PC-3 (cell line): Measurements from ENCODE around the gene PKN2.

Experiments
- EZH2 ChIP-seq: fragments of 300-600 bp; sonication (generic); IDR thresholded peaks from one replicate; pipeline ENCODE4 v1.6.1; 2017; ENCODE audit warnings: antibody characterized with exemption, mild to moderate bottlenecking, low read length; ENCODE audit not compliant: unreplicated experiment
- EZH2phosphoT487 ChIP-seq: fragments of 300-600 bp; sonication (generic); IDR thresholded peaks from 2 replicates; pipeline ENCODE4 v1.6.1; 2018; ENCODE audit warnings: mild to moderate bottlenecking, antibody characterized with exemption, low read length, borderline replicate concordance
- TF ChIP-seq, protein P1 (sequence below): fragments of 300-600 bp; sonication (generic); conservative IDR thresholded peaks from 2 replicates; pipeline ENCODE4 v1.5.1; 2017; ENCODE audit warnings: antibody characterized with exemption, low read depth, mild to moderate bottlenecking, low read length

DNA sequence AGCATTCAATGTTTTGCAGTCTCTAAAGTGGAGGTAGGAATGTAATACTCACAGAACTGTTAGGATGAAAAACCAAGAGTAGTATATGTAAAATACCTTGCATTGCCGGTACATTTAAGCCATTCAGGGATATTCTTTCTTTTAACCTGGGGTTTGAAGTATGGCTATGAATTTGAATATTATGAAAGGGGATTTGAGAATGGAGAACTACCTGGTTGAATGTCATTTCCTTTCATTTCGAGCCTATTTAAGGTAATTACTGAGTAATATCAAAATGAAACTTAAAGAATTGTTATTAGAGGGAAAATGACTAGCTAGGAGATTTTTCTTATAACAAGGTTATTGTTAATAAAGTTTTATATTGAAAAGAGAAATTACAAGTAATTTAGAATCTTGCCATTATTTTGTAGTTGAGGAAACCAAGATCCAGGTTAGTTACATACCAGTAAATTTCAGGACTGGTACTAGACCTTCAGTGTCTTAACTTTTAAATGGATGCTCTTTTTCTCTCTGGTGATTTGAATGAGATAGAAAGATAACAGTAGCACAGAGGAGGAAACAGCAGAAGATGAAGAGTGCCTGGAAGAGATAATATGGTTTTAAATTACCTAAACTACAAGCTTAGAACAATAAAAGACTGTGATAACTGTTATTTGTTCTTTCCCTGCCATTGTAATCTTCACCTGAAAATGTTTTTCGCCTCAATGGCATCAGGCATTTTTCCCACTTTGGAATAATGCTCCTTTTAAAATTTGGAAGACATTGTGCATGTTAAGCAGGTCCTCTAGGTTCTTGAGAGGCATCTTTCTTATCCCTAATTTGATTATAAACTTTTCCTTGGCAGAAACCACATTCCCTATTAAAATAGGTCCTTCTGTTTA, 103.2 kb downstream of the PKN2 start:
- TF ChIP-seq, protein P1, sequence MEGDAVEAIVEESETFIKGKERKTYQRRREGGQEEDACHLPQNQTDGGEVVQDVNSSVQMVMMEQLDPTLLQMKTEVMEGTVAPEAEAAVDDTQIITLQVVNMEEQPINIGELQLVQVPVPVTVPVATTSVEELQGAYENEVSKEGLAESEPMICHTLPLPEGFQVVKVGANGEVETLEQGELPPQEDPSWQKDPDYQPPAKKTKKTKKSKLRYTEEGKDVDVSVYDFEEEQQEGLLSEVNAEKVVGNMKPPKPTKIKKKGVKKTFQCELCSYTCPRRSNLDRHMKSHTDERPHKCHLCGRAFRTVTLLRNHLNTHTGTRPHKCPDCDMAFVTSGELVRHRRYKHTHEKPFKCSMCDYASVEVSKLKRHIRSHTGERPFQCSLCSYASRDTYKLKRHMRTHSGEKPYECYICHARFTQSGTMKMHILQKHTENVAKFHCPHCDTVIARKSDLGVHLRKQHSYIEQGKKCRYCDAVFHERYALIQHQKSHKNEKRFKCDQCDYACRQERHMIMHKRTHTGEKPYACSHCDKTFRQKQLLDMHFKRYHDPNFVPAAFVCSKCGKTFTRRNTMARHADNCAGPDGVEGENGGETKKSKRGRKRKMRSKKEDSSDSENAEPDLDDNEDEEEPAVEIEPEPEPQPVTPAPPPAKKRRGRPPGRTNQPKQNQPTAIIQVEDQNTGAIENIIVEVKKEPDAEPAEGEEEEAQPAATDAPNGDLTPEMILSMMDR: no peak
- no peak for TF ChIP-seq EZH2
- TF ChIP-seq EZH2phosphoT487: no peak
